Stimulated activated CD4-positive, alpha-beta T cell treated with anti-CD3 and anti-CD28 coated beads, Interleukin-2, amount 100 ng/mL, for 24 hours (primary cell): ENCODE data around the gene PDCD2.
"Not testable (repeated sequence)": the region's sequence is repeated elsewhere in the genome, so short reads cannot be mapped to it uniquely, and the experiment has no call there.

Source experiments
- DNase-seq, 2 donors: peaks; one replicate each; pipeline ENCODE4 v3.0.0-alpha.2; 2020

The PDCD2 gene

GRCh38 chr6:170545405-170545804 lies 39.0 kb downstream of the PDCD2 start:
- DNase-seq, result no peak

GRCh38 chr6:170542031-170542719 lies 42.3 kb downstream of the PDCD2 start:
- DNase-seq, result no peak

- DNase-seq, result no peak
Measured at GRCh38 chr6:170537329-170537728, 47.1 kb downstream of the PDCD2 start.

GRCh38 chr6:170536671-170537070 lies 47.8 kb downstream of the PDCD2 start:
- DNase-seq, result no peak

- no peak for DNase-seq
Measured at GRCh38 chr6:170535004-170535403, 49.4 kb downstream of the PDCD2 start.

- DNase-seq, result no peak
Measured at GRCh38 chr6:170533792-170534191, 50.6 kb downstream of the PDCD2 start.

GRCh38 chr6:170532867-170533488 lies 51.5 kb downstream of the PDCD2 start:
- no peak for DNase-seq

GRCh38 chr6:170529839-170530469 lies 54.5 kb downstream of the PDCD2 start:
- DNase-seq, result peak; percentile 71

- DNase-seq, result not testable (repeated sequence)
Measured at GRCh38 chr6:170527995-170528394, 56.4 kb downstream of the PDCD2 start.

- no peak for DNase-seq
Measured at GRCh38 chr6:170525795-170526194, 58.6 kb downstream of the PDCD2 start.
